Trophoblast cell (in vitro differentiated cells and primary cell): ENCODE measurements around the gene KCNQ1.

ENCODE experiments used
- DNase-seq, 2 donors: peaks; one replicate each; pipeline ENCODE4 v3.0.0-alpha.2; 2016
- H2AFZ ChIP-seq: 2 replicates; pipeline ENCODE4 v1.6.1; 2013; ENCODE audit warnings: low read length, moderate library complexity, mild to moderate bottlenecking; ENCODE audit not compliant: insufficient read depth, poor library complexity
- H2AK5ac ChIP-seq: 2 replicates; pipeline ENCODE4 v1.6.1; 2013; ENCODE audit warnings: mild to moderate bottlenecking, low read length
- H2BK120ac ChIP-seq: 2 replicates; pipeline ENCODE4 v1.6.1; 2013; ENCODE audit warnings: low read length, mild to moderate bottlenecking, moderate library complexity; ENCODE audit not compliant: insufficient read depth, poor library complexity
- H2BK12ac ChIP-seq: 2 replicates; pipeline ENCODE4 v1.6.1; 2013; ENCODE audit warnings: mild to moderate bottlenecking, low read length, moderate library complexity
- H2BK5ac ChIP-seq: 2 replicates; pipeline ENCODE4 v1.6.1; 2013; ENCODE audit warnings: low read length, low read depth, moderate library complexity, mild to moderate bottlenecking; ENCODE audit not compliant: poor library complexity
- H3K14ac ChIP-seq: 2 replicates; pipeline ENCODE4 v1.6.1; 2013; ENCODE audit warnings: mild to moderate bottlenecking, low read length
- H3K18ac ChIP-seq: 2 replicates; pipeline ENCODE4 v1.6.1; 2013; ENCODE audit warnings: mild to moderate bottlenecking, low read length
- H3K23ac ChIP-seq: 2 replicates; pipeline ENCODE4 v1.6.1; 2013; ENCODE audit warnings: low read length
- H3K27ac ChIP-seq: 2 replicates; pipeline ENCODE4 v1.5.1; 2013; ENCODE audit warnings: low read depth, mild to moderate bottlenecking, inconsistent platforms, low read length, moderate library complexity
- H3K27me3 ChIP-seq: 2 replicates; pipeline ENCODE4 v1.6.1; 2013; ENCODE audit warnings: inconsistent platforms, mild to moderate bottlenecking, low read length, moderate library complexity; ENCODE audit not compliant: insufficient read depth
- H3K36me3 ChIP-seq, 2 experiments: 1 replicate in 1 of 2; 2 replicates in 1 of 2; pipeline ENCODE4 v1.6.1; 2013; ENCODE audit warnings: low read length in 2 of 2, mild to moderate bottlenecking in 2 of 2, moderate library complexity in 1 of 2; ENCODE audit not compliant: insufficient read depth in 2 of 2, control insufficient read depth in 1 of 2
- H3K4ac ChIP-seq: 2 replicates; pipeline ENCODE4 v1.6.1; 2013; ENCODE audit warnings: low read depth, mild to moderate bottlenecking, low read length, moderate library complexity
- H3K4me1 ChIP-seq, 2 experiments: 1 replicate in 1 of 2; 2 replicates in 1 of 2; pipeline ENCODE4 v1.6.1; 2013; ENCODE audit warnings: low read length in 2 of 2, mild to moderate bottlenecking in 2 of 2, moderate library complexity in 1 of 2; ENCODE audit not compliant: insufficient read depth in 2 of 2, control insufficient read depth in 1 of 2
- H3K4me2 ChIP-seq: 2 replicates; pipeline ENCODE4 v1.6.1; 2013; ENCODE audit warnings: inconsistent platforms, mild to moderate bottlenecking, low read length, moderate library complexity
- H3K4me3 ChIP-seq: 2 replicates; pipeline ENCODE4 v1.5.1; 2013; ENCODE audit warnings: mild to moderate bottlenecking, low read depth, low read length, inconsistent platforms
- H3K79me1 ChIP-seq: one replicate; pipeline ENCODE4 v1.6.1; 2013; ENCODE audit warnings: low read length
- H3K79me2 ChIP-seq: 2 replicates; pipeline ENCODE4 v1.6.1; 2013; ENCODE audit warnings: low read length, mild to moderate bottlenecking; ENCODE audit not compliant: control insufficient read depth, insufficient read depth, poor library complexity
- H3K9ac ChIP-seq: 2 replicates; pipeline ENCODE4 v1.6.1; 2013; ENCODE audit warnings: mild to moderate bottlenecking, low read length
- H3K9me3 ChIP-seq: 2 replicates; pipeline ENCODE4 v1.6.1; 2013; ENCODE audit warnings: low read depth, mild to moderate bottlenecking, control low read depth, inconsistent platforms, low read length; ENCODE audit not compliant: insufficient read depth
- H4K12ac ChIP-seq: 2 replicates; pipeline ENCODE4 v1.6.1; 2013; ENCODE audit warnings: low read depth, mild to moderate bottlenecking, low read length, moderate library complexity
- H4K8ac ChIP-seq: 2 replicates; pipeline ENCODE4 v1.6.1; 2013; ENCODE audit warnings: low read depth, mild to moderate bottlenecking, low read length, moderate library complexity
- H4K91ac ChIP-seq: one replicate; pipeline ENCODE4 v1.6.1; 2013; ENCODE audit warnings: low read depth, mild to moderate bottlenecking, low read length, moderate library complexity
- WGBS: extraction: QIAGEN DNeasy Blood & Tissue Kit; methylation state at CpG from one replicate; pipeline ENCODE4 v1.1.7; 2013; ENCODE audit warnings: missing lambda C conversion rate; ENCODE audit not compliant: insufficient read length, insufficient coverage; ENCODE audit errors: extremely low coverage; 5-methylcytosine and 5-hydroxymethylcytosine counted together

KCNQ1 gene

GRCh38 chr11:2621894-2622293, 177.1 kb downstream of the KCNQ1 start:
- H2BK120ac ChIP-seq: no peak overlapping the region
- H3K14ac ChIP-seq: no peak overlapping the region
- no peak overlapping the region for H3K4ac ChIP-seq
- H3K9me3 ChIP-seq: no peaks in the 10 kb centered on the region
- H3K79me1 ChIP-seq: no peaks in the 10 kb centered on the region
- no CpG with 5 or more reads among the region's 3 CpGs for WGBS
- H3K36me3 ChIP-seq: no peaks in the 10 kb centered on the region
- no peak overlapping the region for H2BK5ac ChIP-seq
- no peak overlapping the region for H3K4me2 ChIP-seq
- H3K18ac ChIP-seq: no peak overlapping the region
- no peak overlapping the region for H3K4me3 ChIP-seq
- no peak overlapping the region for H4K91ac ChIP-seq
- DNase-seq: no peak
- no peak overlapping the region for H3K9ac ChIP-seq
- H2AFZ ChIP-seq: no peak overlapping the region
- H3K79me2 ChIP-seq: no peaks in the 10 kb centered on the region
- no peak overlapping the region for H3K27ac ChIP-seq
- H2BK12ac ChIP-seq: no peak overlapping the region
- H2AK5ac ChIP-seq: no peak overlapping the region
- no peak overlapping the region for H3K23ac ChIP-seq
- no peak overlapping the region for H4K12ac ChIP-seq
- H3K4me1 ChIP-seq: no peaks in the 10 kb centered on the region
- H4K8ac ChIP-seq: no peak overlapping the region
- H3K27me3 ChIP-seq: no peaks in the 10 kb centered on the region

GRCh38 chr11:2625183-2625582, 180.4 kb downstream of the KCNQ1 start:
- no peak overlapping the region for H4K91ac ChIP-seq
- no peak overlapping the region for H4K8ac ChIP-seq
- H3K79me2 ChIP-seq: no peaks in the 10 kb centered on the region
- no peak overlapping the region for H3K27ac ChIP-seq
- H2BK120ac ChIP-seq: no peak overlapping the region
- H3K4ac ChIP-seq: no peak overlapping the region
- no peaks in the 10 kb centered on the region for H3K27me3 ChIP-seq
- no peak overlapping the region for H3K4me2 ChIP-seq
- H3K14ac ChIP-seq: no peak overlapping the region
- H3K18ac ChIP-seq: no peak overlapping the region
- WGBS: no CpG with 5 or more reads among the region's 3 CpGs
- no peak overlapping the region for H2BK5ac ChIP-seq
- H3K23ac ChIP-seq: no peak overlapping the region
- H2AK5ac ChIP-seq: no peak overlapping the region
- H2AFZ ChIP-seq: no peak overlapping the region
- H3K9me3 ChIP-seq: no peaks in the 10 kb centered on the region
- no peaks in the 10 kb centered on the region for H3K4me1 ChIP-seq
- H2BK12ac ChIP-seq: no peak overlapping the region
- H3K36me3 ChIP-seq: no peaks in the 10 kb centered on the region
- no peaks in the 10 kb centered on the region for H3K79me1 ChIP-seq
- no peak for DNase-seq
- H3K9ac ChIP-seq: no peak overlapping the region
- H4K12ac ChIP-seq: no peak overlapping the region
- H3K4me3 ChIP-seq: no peak overlapping the region

DNA sequence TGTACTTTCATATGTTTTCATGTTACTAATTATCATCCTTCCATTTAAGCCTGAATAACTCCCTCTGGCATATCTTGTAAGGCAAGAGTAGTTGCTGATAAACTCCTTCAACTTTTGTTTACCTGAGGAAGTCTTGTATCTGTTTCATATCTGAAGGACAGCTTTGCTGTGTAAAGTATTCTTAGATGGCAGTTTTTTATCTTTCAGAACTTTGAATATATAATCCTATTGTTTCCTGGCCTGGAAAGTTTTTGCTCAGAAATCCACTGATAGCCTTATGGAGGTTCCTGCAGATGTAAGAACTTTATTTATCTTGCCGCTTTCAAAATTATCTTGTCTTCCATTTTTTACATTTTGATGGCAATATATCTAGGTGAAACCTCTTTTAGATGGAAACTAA, 185.9 kb downstream of the KCNQ1 start:
- H2BK120ac ChIP-seq: no peak overlapping the region
- no peak for DNase-seq
- H2AK5ac ChIP-seq: no peak overlapping the region
- no peaks in the 10 kb centered on the region for H3K79me1 ChIP-seq
- no peak overlapping the region for H3K27ac ChIP-seq
- no peak overlapping the region for H2BK5ac ChIP-seq
- no peak overlapping the region for H3K23ac ChIP-seq
- no peak overlapping the region for H3K4me2 ChIP-seq
- peaks cover 3% of the 10 kb centered on the region for H3K9me3 ChIP-seq
- no peak overlapping the region for H3K4me3 ChIP-seq
- H3K9ac ChIP-seq: no peak overlapping the region
- no peaks in the 10 kb centered on the region for H3K79me2 ChIP-seq
- no peak overlapping the region for H3K18ac ChIP-seq
- no peak overlapping the region for H4K8ac ChIP-seq
- H4K12ac ChIP-seq: no peak overlapping the region
- H3K4ac ChIP-seq: no peak overlapping the region
- WGBS: no CpG with 5 or more reads among the region's 1 CpG
- H3K36me3 ChIP-seq: no peaks in the 10 kb centered on the region
- H3K4me1 ChIP-seq: no peaks in the 10 kb centered on the region
- H4K91ac ChIP-seq: no peak overlapping the region
- no peak overlapping the region for H2BK12ac ChIP-seq
- H3K14ac ChIP-seq: no peak overlapping the region
- no peak overlapping the region for H2AFZ ChIP-seq
- no peaks in the 10 kb centered on the region for H3K27me3 ChIP-seq

DNA sequence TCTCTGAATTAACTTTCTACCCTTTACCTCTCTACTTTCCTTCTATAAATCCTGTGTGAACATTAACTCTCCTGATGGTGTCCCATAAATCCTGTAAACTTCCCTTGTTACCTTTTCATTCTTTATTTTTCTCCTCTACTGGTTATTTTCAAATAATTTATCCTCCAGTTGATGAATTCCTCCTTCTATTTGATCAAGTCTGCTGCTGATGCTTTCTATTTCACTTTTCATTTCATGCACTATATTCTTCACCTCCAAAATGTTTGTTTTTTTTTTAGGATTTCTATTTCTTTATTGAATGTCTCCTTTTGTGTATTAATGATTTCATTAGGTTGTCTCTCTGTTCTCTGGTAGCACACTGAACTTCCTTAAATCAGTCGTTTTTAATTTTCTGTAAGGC, 186.4 kb downstream of the KCNQ1 start:
- Histone ChIP-seq H3K9ac (no peak overlapping the region), H2BK120ac (no peak overlapping the region), H3K27me3 (no peaks in the 10 kb centered on the region), H2AK5ac (no peak overlapping the region), H3K4me1 (no peaks in the 10 kb centered on the region), H3K18ac (no peak overlapping the region), H4K12ac (no peak overlapping the region), H3K27ac (no peak overlapping the region), H4K91ac (no peak overlapping the region), H3K4ac (no peak overlapping the region), H2BK5ac (no peak overlapping the region), H3K4me2 (no peak overlapping the region), H3K79me1 (no peaks in the 10 kb centered on the region), H3K9me3 (peaks cover 3% of the 10 kb centered on the region), H2AFZ (no peak overlapping the region), H2BK12ac (no peak overlapping the region), H3K14ac (no peak overlapping the region), H3K79me2 (no peaks in the 10 kb centered on the region), H4K8ac (no peak overlapping the region), H3K23ac (no peak overlapping the region), H3K36me3 (no peaks in the 10 kb centered on the region), H3K4me3 (no peak overlapping the region)
- no peak for DNase-seq
- no CpG with 5 or more reads among the region's 1 CpG for WGBS
